Glutamatergic neuron (in vitro differentiated cells): ENCODE data around the gene GABRB1. TPM values are rescaled to one million over a fixed set of nuclear protein-coding genes. Genes with fewer than 3 reads are reported as not detected.

Experiments
- DNase-seq: peaks from one replicate; pipeline ENCODE4 v3.0.0; 2022
- H3K27ac Mint-ChIP-seq: one replicate; pipeline ENCODE4 v1.8.0; 2020; ENCODE audit warnings: mild to moderate bottlenecking, mixed read lengths, inconsistent platforms; ENCODE audit not compliant: unreplicated experiment
- H3K27me3 Mint-ChIP-seq: one replicate; pipeline ENCODE4 v1.8.0; 2020; ENCODE audit warnings: mild to moderate bottlenecking, moderate library complexity, mixed read lengths, inconsistent platforms; ENCODE audit not compliant: unreplicated experiment
- H3K36me3 Mint-ChIP-seq: one replicate; pipeline ENCODE4 v1.8.0; 2020; ENCODE audit warnings: mild to moderate bottlenecking, mixed read lengths, inconsistent platforms; ENCODE audit not compliant: unreplicated experiment
- H3K4me1 Mint-ChIP-seq: one replicate; pipeline ENCODE4 v1.8.0; 2020; ENCODE audit warnings: mild to moderate bottlenecking, low read depth, mixed read lengths, inconsistent platforms; ENCODE audit not compliant: unreplicated experiment
- H3K4me3 Mint-ChIP-seq: one replicate; pipeline ENCODE4 v1.8.0; 2020; ENCODE audit warnings: mild to moderate bottlenecking, mixed read lengths, inconsistent platforms; ENCODE audit not compliant: unreplicated experiment
- H3K9me3 Mint-ChIP-seq: one replicate; pipeline ENCODE4 v1.8.0; 2020; ENCODE audit warnings: mild to moderate bottlenecking, moderate library complexity, mixed read lengths, inconsistent platforms; ENCODE audit not compliant: unreplicated experiment
- CTCF ChIP-seq: fragments of 200-600 bp; sonication (generic); IDR thresholded peaks from one replicate; pipeline ENCODE4 v1.5.0; 2021; ENCODE audit not compliant: partially characterized antibody, unreplicated experiment
- total RNA-seq: library from RNA; stranded (reverse); fragmentation: NEBNext Ultra II Directional; extraction: Animal tissue kit (Norgen Biotek cat#: 25700); gene quantifications from one replicate; pipeline ENCODE4 v1.2.1, GENCODE V29; 2021; ENCODE audit not compliant: unreplicated experiment

The GABRB1 gene
- total RNA-seq, 1 donor from 2014 or later: 4.9 TPM

- Mint-ChIP-seq H3K27ac (no peak within 1 kb of the TSS), H3K9me3 (no peaks in the 10 kb centered on the region), H3K4me1 (peaks cover 9% of the 10 kb centered on the region), H3K36me3 (no peaks in the 10 kb centered on the region), H3K4me3 (peak within 1 kb of the TSS; percentile 91), H3K27me3 (peaks cover 19% of the 10 kb centered on the region)
- DNase-seq: peak; percentile 33
- no peak for TF ChIP-seq CTCF
Measured at GRCh38 chr4:46993075-46994006, 38.0 kb upstream of the GABRB1 start, which contains the start of gene GABRA4. GABRA4 (minus strand) TSS chr4:46993581; CDS start chr4:46993424, 157 bp downstream.

GRCh38 chr4:46994007-46994405 lies 37.4 kb upstream of the GABRB1 start:
- H3K27ac Mint-ChIP-seq: no peak overlapping the region
- no peak for TF ChIP-seq CTCF
- DNase-seq: peak; percentile 14
- H3K9me3 Mint-ChIP-seq: no peaks in the 10 kb centered on the region
- H3K36me3 Mint-ChIP-seq: no peaks in the 10 kb centered on the region
- H3K4me1 Mint-ChIP-seq: peaks cover 9% of the 10 kb centered on the region
- peak overlapping the region; percentile 91 for H3K4me3 Mint-ChIP-seq
- peaks cover 19% of the 10 kb centered on the region for H3K27me3 Mint-ChIP-seq

- Mint-ChIP-seq H3K27me3 (no peaks in the 10 kb centered on the region), H3K4me1 (no peaks in the 10 kb centered on the region), H3K27ac (no peak overlapping the region), H3K36me3 (no peaks in the 10 kb centered on the region), H3K9me3 (no peaks in the 10 kb centered on the region), H3K4me3 (no peak overlapping the region)
- no peak for TF ChIP-seq CTCF
- DNase-seq: no peak
Measured at GRCh38 chr4:46999566-46999965, 31.8 kb upstream of the GABRB1 start.

- no peaks in the 10 kb centered on the region for H3K9me3 Mint-ChIP-seq
- no peaks in the 10 kb centered on the region for H3K27me3 Mint-ChIP-seq
- no peak for TF ChIP-seq CTCF
- no peak overlapping the region for H3K27ac Mint-ChIP-seq
- no peak for DNase-seq
- no peaks in the 10 kb centered on the region for H3K4me1 Mint-ChIP-seq
- no peak overlapping the region for H3K4me3 Mint-ChIP-seq
- H3K36me3 Mint-ChIP-seq: no peaks in the 10 kb centered on the region
Measured at GRCh38 chr4:47000406-47000805, 31.0 kb upstream of the GABRB1 start.

- no peak for TF ChIP-seq CTCF
- H3K27ac Mint-ChIP-seq: no peak overlapping the region
- no peak for DNase-seq
- H3K4me1 Mint-ChIP-seq: no peaks in the 10 kb centered on the region
- no peaks in the 10 kb centered on the region for H3K27me3 Mint-ChIP-seq
- no peak overlapping the region for H3K4me3 Mint-ChIP-seq
- no peaks in the 10 kb centered on the region for H3K9me3 Mint-ChIP-seq
- H3K36me3 Mint-ChIP-seq: no peaks in the 10 kb centered on the region
Measured at GRCh38 chr4:47002580-47002979, 28.8 kb upstream of the GABRB1 start.
